ENCODE measurements around the gene RASA3.
A peak's percentile ranks its signal among the peaks of the same experiment; 100 is the strongest.
"Not testable (repeated sequence)": the region's sequence is repeated elsewhere in the genome, so short reads cannot be mapped to it uniquely, and the experiment has no call there.

Gene RASA3

DNA sequence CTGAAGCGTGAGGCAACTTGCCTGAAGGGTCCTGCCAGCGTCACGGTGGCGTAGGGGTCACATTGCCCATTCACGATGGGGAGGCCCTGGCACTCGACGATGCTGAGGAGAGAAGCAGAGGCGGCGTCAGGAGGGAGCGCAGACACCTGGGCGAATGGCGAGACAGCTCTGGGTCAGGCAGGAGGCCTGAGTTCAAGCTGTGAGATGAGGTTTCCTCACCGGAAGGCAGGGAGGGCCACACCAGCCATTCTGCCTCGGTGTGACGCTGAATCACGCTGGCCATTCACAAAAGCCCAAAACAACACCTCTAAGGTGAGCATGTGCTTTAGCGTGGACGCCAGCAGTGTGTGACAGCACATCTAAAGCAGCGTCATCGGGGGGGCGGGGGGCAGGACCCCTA lies 104.6 kb downstream of the RASA3 start:
- DNase-seq, result no peak

DNA sequence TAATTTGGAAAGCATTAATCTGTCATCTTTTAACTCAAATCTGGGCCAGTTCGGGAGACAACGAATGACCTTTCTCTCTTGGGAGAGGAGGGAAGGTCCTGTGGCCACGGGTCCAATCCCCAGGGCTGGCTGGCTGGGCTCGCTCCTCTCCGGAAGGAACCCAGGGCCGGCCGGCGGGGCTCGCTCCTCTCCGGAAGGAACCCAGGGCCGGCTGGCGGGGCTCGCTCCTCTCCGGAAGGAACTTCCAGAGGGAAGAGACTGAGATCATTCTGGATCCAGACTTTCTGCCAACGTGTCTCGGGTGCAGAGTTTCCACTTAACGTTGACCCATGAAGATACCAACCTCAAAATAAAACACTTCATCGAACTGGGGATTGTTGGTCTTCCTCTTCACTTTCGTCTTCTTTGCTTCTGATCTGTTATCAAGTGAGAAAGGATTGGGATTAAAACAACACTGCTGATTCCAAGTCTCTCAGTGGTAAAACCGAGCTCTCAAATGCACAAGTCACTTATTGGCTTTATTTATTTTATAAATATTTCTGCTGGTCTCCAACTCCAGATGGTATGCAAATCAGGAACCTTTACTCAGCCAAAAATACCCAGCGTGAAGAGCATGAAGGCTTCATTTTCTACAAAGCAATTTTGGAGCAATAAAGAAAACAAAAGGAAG lies 105.2 kb downstream of the RASA3 start:
- DNase-seq, result no peak

DNA sequence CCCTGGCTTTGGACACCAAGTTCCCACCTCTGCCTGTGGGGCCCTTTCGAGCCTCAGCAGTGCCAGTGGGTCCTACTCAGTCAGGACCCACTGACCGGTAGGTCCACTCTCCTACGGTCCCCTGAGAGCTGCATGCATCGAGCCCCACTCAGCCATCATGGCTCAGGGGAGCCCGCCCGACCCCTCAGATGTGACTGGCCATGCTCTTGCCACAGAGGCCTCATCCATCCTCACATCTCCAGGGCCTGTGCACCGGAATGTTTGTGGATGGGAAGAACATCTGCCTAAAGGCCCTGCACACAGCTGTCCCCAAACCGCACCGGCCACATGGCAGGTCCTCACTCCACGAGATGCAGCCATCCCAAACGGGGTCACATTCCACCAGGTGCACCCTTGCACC lies 105.9 kb downstream of the RASA3 start:
- no peak for DNase-seq

GRCh38 chr13:114025714-114026431 lies 106.5 kb downstream of the RASA3 start:
- peak; percentile 14 for DNase-seq

GRCh38 chr13:114025405-114025713 lies 107.1 kb downstream of the RASA3 start:
- DNase-seq, result no peak

DNA sequence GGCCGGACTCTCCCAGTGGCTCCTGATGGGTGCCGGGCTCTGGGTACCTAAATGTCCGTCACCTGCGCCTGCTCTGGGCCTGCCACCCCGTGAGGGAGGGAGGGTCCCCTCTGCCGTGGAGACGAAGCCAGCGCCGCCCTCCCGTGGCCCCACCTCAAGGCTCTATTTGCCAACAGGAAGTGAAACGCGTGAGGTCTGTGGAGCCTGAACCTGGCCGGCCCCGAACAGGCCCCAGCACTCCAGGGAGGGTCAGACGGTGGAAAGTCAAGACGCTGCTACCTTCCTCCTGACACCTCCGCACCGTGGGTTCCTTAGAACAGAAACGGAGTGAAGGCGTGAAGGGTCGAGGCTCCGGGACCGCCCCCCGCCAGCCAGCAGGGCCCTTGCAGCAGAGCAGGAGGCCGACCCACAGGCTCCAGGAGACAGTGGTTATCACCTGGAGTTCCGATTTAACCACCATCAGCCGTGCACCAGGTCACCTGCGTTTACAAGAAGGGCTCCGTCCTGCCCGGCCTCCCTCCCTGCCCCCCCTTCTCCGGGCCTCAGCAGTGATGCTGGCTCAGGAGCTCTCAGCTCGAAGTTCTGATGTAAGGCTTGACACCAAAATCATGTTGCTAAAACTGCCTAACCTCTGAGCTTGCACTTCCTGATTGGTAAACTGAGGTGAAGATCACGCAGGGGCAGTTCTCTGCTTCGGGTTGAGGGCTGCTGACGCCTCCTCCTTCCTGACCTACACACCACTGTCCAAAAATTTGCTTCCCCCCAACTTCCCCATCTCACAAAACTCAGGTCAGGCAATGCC lies 107.6 kb downstream of the RASA3 start:
- no peak for DNase-seq

GRCh38 chr13:114023716-114024602 lies 108.5 kb downstream of the RASA3 start:
- no peak for DNase-seq

DNA sequence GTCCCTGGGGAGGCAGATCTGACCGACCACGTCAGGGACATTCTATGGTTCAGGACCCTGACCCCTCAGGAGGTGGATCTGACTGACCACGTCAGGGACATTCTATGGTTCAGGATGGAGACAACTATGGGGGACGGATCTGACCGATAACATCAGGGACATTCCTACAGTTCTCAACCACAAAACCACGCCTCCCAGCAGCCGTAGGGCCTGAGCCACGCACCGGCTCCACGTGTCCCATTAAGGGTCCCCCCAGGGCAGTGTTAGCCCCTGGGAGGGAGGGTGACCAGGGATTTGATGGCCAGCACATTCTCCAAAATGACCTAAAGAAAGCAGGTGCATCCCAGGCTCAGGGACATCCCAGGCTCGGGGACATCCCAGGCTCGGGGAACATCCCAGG lies 109.5 kb downstream of the RASA3 start:
- DNase-seq, result no peak

GRCh38 chr13:114022309-114022669 lies 110.1 kb downstream of the RASA3 start:
- no peak for DNase-seq

GRCh38 chr13:114021464-114022308 lies 110.7 kb downstream of the RASA3 start:
- no peak for DNase-seq

- DNase-seq, result no peak
Measured at GRCh38 chr13:114020750-114021463, 111.5 kb downstream of the RASA3 start.

DNA sequence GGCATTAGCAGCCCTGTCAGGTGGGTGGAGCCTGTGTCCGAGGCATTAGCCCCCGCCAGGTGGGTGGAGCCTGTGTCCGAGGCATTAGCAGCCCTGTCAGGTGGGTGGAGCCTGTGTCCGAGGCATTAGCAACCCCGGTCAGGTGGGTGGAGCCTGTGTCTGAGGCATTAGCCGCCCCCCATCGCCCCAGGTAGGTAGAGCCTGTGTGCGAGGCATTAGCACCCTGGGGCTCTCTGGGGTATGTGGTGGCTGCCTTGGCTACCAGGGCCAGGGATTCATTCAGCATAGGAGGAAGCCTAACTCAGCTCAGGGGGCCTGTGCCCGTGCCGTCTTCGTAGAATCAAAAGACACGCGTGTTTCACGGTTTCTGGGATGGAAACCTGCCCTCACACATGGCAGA lies 112.3 kb downstream of the RASA3 start:
- not testable (repeated sequence) for DNase-seq

DNA sequence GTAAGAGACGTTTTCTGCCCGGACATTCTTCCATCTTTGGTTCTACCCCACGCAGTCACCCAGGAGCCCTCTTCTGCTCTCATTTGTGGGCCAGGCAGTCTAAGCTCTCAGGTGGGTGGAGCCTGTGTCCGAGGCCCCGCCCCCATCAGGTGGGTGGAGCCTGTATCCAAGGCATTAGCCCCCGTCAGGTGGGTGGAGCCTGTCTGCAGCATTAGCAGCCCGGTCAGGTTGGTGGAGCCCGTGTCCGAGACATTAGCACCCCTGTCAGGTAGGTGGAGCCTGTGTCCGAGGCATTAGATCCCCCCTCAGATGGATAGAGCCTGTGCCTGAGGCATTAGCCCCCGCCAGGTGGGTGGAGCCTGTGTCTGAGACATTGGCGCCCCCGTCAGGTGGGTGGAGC lies 113.1 kb downstream of the RASA3 start:
- no peak for DNase-seq

GRCh38 chr13:114018461-114019055 lies 113.9 kb downstream of the RASA3 start:
- DNase-seq, result no peak

DNA sequence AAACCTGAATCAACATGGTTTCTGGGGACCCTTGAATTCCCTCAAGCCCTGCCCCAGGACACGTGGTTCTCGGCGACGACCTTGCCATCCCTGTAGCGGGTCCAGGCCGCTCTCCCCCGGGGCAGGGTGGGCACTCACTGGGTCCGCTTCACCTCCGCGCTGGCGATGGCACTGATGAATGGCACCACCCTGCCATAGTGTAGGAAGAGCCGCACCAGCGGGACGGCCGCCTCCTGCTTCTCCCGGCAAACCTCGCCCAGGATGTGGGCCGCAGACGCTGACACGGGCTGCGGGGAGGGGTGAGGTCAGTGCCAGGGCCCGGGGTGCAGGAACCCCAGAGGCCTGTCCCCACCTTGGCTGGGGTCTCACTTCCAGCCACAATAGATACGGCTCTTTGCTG lies 114.5 kb downstream of the RASA3 start:
- no peak for DNase-seq

DNA sequence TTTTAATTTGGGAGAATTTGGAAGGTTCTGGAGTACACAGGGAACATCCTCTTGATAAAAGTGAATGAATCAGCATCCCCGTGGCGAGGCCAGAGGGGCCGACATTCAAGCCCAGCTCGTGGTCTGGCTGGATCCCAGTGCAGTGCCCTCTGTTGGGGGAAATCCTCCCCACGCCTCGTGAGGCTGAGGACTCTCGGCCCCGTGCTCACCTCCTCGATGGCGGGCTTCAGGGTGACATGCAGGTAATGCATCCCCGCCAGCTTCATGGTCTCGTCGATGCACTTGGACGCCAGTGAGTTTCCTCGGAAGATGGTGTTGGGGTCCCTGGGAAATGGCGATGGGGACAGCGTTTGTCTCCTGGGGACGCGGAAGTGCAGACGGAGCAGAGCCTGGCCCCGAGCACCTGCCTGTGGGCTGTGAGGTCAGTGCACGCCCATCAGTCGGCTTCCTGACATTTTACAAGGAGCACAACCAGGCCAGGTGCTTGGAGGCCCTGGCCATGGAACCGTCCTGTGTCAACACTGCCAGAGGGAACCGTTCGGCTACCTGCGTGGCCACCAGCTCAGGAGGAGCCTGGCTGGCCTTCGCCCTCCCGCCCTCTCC lies 115.3 kb downstream of the RASA3 start:
- DNase-seq, result no peak

- DNase-seq, result no peak
Measured at GRCh38 chr13:114016321-114017027, 115.9 kb downstream of the RASA3 start.

GRCh38 chr13:114015969-114016295 lies 116.5 kb downstream of the RASA3 start:
- no peak for DNase-seq

DNA sequence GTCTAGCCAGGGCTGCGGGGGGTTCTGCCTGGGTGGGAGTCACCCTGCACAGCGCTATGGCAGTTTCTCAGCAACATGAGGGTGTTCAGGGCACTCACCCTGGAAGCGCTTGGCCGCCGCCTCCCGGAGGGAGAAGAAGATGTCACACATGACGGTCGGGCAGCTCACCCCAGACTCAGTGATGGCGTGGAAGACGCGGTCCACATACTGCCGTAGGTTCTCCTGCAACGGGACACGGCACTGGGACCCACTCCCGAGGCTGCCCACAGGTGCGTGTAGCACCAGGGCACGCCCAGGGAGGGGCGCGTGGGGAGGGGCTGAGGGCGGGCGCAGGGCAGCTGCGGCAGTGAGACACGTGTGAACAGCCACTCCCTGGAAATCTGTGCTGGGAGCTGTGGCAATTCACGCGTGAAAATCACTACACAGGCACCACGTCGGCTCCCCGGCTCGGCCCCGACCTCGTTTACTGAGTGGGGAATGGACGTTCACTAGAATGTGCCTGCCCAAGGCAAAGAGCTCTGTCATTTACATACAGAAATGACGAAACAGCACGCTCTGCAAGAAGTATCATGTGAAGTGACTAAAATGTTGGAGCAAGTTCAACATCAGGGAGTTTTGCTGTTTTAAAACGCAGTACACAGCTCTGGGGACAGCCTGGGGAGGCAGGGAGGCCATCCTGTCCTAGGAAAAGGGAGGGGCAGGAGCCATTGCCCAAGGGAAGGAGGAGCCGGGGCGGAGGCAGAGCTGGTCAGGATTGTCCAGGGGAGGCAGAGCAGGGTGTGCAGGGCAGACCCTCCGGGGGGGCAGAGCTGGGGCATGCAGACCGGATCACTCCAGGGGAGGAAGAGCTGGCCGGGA lies 117.1 kb downstream of the RASA3 start:
- DNase-seq, result no peak

Measured in MV-4-11 (cell line).